ENCODE data around the gene AMFR.

The AMFR gene

GRCh38 chr16:56417138-56417537, 8.2 kb downstream of the AMFR start:
- H3K36me3 ChIP-seq (ENCODE audit: control insufficient read depth, insufficient read depth, low read length) = no peaks in the 10 kb centered on the region
- H3K79me2 ChIP-seq = peaks cover 40% of the 10 kb centered on the region
- H3K9me3 ChIP-seq (ENCODE audit: control insufficient read depth, low read length) = no peaks in the 10 kb centered on the region
- H3K4me2 ChIP-seq (ENCODE audit: low read length) = no peak overlapping the region
- H3K4me1 ChIP-seq = peaks cover 12% of the 10 kb centered on the region
- H3K9ac ChIP-seq = no peak overlapping the region
- H3K27ac ChIP-seq = no peak overlapping the region
- H2AFZ ChIP-seq = no peak overlapping the region
- no peak overlapping the region for H3K4me3 ChIP-seq (ENCODE audit: low read depth, low read length)
- no peaks in the 10 kb centered on the region for H3K27me3 ChIP-seq (ENCODE audit: control insufficient read depth, insufficient read depth, low read length)
- TF ChIP-seq, protein P1, sequence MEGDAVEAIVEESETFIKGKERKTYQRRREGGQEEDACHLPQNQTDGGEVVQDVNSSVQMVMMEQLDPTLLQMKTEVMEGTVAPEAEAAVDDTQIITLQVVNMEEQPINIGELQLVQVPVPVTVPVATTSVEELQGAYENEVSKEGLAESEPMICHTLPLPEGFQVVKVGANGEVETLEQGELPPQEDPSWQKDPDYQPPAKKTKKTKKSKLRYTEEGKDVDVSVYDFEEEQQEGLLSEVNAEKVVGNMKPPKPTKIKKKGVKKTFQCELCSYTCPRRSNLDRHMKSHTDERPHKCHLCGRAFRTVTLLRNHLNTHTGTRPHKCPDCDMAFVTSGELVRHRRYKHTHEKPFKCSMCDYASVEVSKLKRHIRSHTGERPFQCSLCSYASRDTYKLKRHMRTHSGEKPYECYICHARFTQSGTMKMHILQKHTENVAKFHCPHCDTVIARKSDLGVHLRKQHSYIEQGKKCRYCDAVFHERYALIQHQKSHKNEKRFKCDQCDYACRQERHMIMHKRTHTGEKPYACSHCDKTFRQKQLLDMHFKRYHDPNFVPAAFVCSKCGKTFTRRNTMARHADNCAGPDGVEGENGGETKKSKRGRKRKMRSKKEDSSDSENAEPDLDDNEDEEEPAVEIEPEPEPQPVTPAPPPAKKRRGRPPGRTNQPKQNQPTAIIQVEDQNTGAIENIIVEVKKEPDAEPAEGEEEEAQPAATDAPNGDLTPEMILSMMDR (IDR thresholded peaks at IDR 0.05) = no peak

GRCh38 chr16:56415875-56416274, 9.5 kb downstream of the AMFR start:
- peaks cover 29% of the 10 kb centered on the region for H3K79me2 ChIP-seq
- no peak overlapping the region for H3K4me2 ChIP-seq (ENCODE audit: low read length)
- H3K9ac ChIP-seq = no peak overlapping the region
- H3K36me3 ChIP-seq (ENCODE audit: control insufficient read depth, insufficient read depth, low read length) = no peaks in the 10 kb centered on the region
- TF ChIP-seq, protein P1 (IDR thresholded peaks at IDR 0.05) = no peak
- peaks cover 7% of the 10 kb centered on the region for H3K4me1 ChIP-seq
- H3K9me3 ChIP-seq (ENCODE audit: control insufficient read depth, low read length) = no peaks in the 10 kb centered on the region
- H3K4me3 ChIP-seq (ENCODE audit: low read depth, low read length) = no peak overlapping the region
- no peak overlapping the region for H2AFZ ChIP-seq
- no peaks in the 10 kb centered on the region for H3K27me3 ChIP-seq (ENCODE audit: control insufficient read depth, insufficient read depth, low read length)
- no peak overlapping the region for H3K27ac ChIP-seq

DNA sequence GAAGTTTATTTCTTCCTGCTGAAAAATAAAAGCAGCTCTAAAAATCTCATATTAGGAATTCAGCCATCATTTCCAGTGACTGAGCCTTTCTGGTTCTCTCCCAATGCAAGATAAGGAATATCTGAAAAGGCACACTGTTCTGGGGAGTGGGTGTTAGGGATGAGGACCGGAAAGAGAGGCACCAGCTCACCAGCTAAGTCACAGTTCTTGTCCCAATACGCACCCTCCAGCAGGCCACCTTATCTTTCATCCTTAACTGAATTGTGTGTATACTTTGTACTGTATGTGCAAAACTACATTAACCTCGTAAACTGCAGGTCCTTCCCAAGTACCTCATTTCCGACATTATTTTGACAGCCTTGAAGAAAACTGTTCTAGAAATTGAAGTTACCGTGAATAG, 11.0 kb downstream of the AMFR start:
- no peaks in the 10 kb centered on the region for H3K27me3 ChIP-seq (ENCODE audit: control insufficient read depth, insufficient read depth, low read length)
- TF ChIP-seq, protein P1 (IDR thresholded peaks at IDR 0.05) = no peak
- no peaks in the 10 kb centered on the region for H3K4me1 ChIP-seq
- no peak overlapping the region for H3K9ac ChIP-seq
- no peaks in the 10 kb centered on the region for H3K9me3 ChIP-seq (ENCODE audit: control insufficient read depth, low read length)
- H3K79me2 ChIP-seq = peaks cover 21% of the 10 kb centered on the region
- no peak overlapping the region for H3K4me3 ChIP-seq (ENCODE audit: low read depth, low read length)
- H3K4me2 ChIP-seq (ENCODE audit: low read length) = no peak overlapping the region
- no peak overlapping the region for H2AFZ ChIP-seq
- H3K36me3 ChIP-seq (ENCODE audit: control insufficient read depth, insufficient read depth, low read length) = no peaks in the 10 kb centered on the region
- no peak overlapping the region for H3K27ac ChIP-seq

DNA sequence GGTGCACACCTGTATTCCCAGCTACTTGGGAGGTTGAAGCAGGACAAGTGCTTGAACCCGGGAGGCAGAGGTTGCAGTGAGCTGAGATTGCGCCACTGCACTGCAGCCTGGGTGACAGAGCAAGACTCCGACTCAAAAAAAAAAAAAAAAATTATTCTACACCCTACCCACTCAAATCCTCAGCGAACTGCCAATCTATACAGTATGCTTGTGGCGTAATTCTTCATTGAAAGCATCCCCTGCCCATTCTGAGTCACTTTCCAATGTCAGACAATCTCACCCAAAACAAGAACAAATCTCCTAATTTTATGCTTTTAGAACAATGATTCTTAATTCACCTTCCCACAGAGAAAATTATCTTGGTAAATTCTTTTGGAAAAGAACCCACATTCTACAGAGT, 12.0 kb downstream of the AMFR start:
- H3K9ac ChIP-seq = no peak overlapping the region

DNA sequence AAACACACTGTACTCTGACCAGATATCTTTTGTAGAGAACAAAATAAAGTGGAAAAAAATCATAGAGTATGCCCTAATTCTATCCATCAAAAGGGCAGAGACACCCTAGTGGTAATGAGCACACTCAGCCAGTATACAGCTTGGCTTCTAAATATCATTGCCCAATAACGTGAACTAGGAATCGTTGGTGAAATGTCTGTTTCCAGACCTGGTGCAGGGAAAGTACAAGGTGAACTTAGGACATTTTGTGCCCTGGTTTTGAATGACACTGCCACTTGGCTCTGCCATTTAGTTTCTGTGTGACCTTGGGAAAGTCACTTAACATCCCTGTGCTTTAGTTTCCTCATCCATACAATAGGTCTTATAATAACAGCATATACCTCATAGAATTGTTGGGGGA, 13.7 kb downstream of the AMFR start:
- Histone ChIP-seq H3K79me2 (peaks cover 9% of the 10 kb centered on the region), H3K27ac (no peak overlapping the region), H3K4me3 (ENCODE audit: low read depth, low read length) (no peak overlapping the region), H3K4me1 (no peaks in the 10 kb centered on the region), H3K36me3 (ENCODE audit: control insufficient read depth, insufficient read depth, low read length) (no peaks in the 10 kb centered on the region), H3K4me2 (ENCODE audit: low read length) (no peak overlapping the region), H3K9me3 (ENCODE audit: control insufficient read depth, low read length) (no peaks in the 10 kb centered on the region), H3K9ac (no peak overlapping the region), H3K27me3 (ENCODE audit: control insufficient read depth, insufficient read depth, low read length) (no peaks in the 10 kb centered on the region), H2AFZ (no peak overlapping the region)
- TF ChIP-seq, protein P1 (IDR thresholded peaks at IDR 0.05) = no peak

More for the DNA sequence above, 12.0 kb downstream of the AMFR start:
- no peaks in the 10 kb centered on the region for H3K36me3 ChIP-seq (ENCODE audit: control insufficient read depth, insufficient read depth, low read length)
- H3K4me2 ChIP-seq (ENCODE audit: low read length) = no peak overlapping the region
- TF ChIP-seq, protein P1 (IDR thresholded peaks at IDR 0.05) = no peak
- H3K27me3 ChIP-seq (ENCODE audit: control insufficient read depth, insufficient read depth, low read length) = no peaks in the 10 kb centered on the region
- no peak overlapping the region for H2AFZ ChIP-seq
- no peaks in the 10 kb centered on the region for H3K9me3 ChIP-seq (ENCODE audit: control insufficient read depth, low read length)
- H3K4me3 ChIP-seq (ENCODE audit: low read depth, low read length) = no peak overlapping the region
- peaks cover 19% of the 10 kb centered on the region for H3K79me2 ChIP-seq
- no peaks in the 10 kb centered on the region for H3K4me1 ChIP-seq
- H3K27ac ChIP-seq = no peak overlapping the region

Data from parathyroid adenoma (tissue), 2 donors.